H1 (cell line): ENCODE data around the gene KRT80. TPM values are rescaled to one million over a fixed set of nuclear protein-coding genes. Genes with fewer than 3 reads are reported as not detected.

ENCODE experiments used
- BRCA1 ChIP-seq: IDR thresholded peaks from 2 replicates; pipeline ENCODE4 v1.6.1; 2012; ENCODE audit warnings: low read depth, low read length, improper control_type of control experiment
- CHD1 ChIP-seq: IDR thresholded peaks from 2 replicates; pipeline ENCODE4 v1.6.1; 2012; ENCODE audit warnings: low read depth, low read length, improper control_type of control experiment
- PHF8 ChIP-seq: fragments of 200-600 bp; sonication (generic); conservative IDR thresholded peaks from 2 replicates; pipeline ENCODE4 v1.7.1; 2012; ENCODE audit warnings: low read depth, mild to moderate bottlenecking, inconsistent platforms, low read length, moderate library complexity
- RBBP5 ChIP-seq: IDR thresholded peaks from 2 replicates; pipeline ENCODE4 v1.7.1; 2012; ENCODE audit warnings: low read depth, mild to moderate bottlenecking, inconsistent platforms, low read length, moderate library complexity, borderline replicate concordance
- RXRA ChIP-seq: IDR thresholded peaks from 2 replicates; pipeline ENCODE4 v1.6.1; 2011; ENCODE audit warnings: low read depth, mild to moderate bottlenecking, low read length, moderate library complexity; ENCODE audit not compliant: insufficient read depth
- polyA plus RNA-seq, 7 experiments: library from polyadenylated mRNA; depleted of rRNA in 3 of 7; stranded (reverse) in 5 of 7; unstranded in 2 of 7; fragments of >200 nt in 5 of 7; fragments of 200-250 nt in 2 of 7; gene quantifications; 1 replicate in 5 of 7; 2 replicates in 1 of 7; 4 replicates in 1 of 7; pipeline versions ENCODE4 v1.2.1 to v1.2.3, GENCODE V29; 2011 to 2013; ENCODE audit warnings: missing spikeins in 2 of 7, mixed read lengths in 2 of 7
- total RNA-seq: library from RNA; stranded (reverse); fragmentation: NEBNext Ultra II Directional; extraction: Animal tissue kit (Norgen Biotek cat#: 25700); gene quantifications from 2 replicates; pipeline ENCODE4 v1.2.1, GENCODE V29; 2021
- TF ChIP-seq, protein P1 (sequence below), 3 experiments: IDR thresholded peaks; 1 replicate in 2 of 3; 2 replicates in 1 of 3; pipeline versions ENCODE4 v1.5.1 to v1.6.1; 2011; ENCODE audit warnings: low read length in 3 of 3, mild to moderate bottlenecking in 3 of 3, inconsistent platforms in 2 of 3, low read depth in 1 of 3, moderate library complexity in 1 of 3; ENCODE audit not compliant: insufficient read depth in 1 of 3; ENCODE audit errors: control extremely low read depth in 1 of 3

Gene KRT80
- total and polyA plus RNA-seq, 2 of the 8 experiments (the other 6 are each of a cell fraction or from before 2014, with no cell fraction given) = 0.05 TPM; not detected in 1

GRCh38 chr12:52178984-52179383, 12.8 kb downstream of the KRT80 start (continued):
- TF ChIP-seq CHD1 (no peak), RXRA (no peak), PHF8 (no peak), BRCA1 (no peak), RBBP5 (no peak)
- TF ChIP-seq, protein P1, sequence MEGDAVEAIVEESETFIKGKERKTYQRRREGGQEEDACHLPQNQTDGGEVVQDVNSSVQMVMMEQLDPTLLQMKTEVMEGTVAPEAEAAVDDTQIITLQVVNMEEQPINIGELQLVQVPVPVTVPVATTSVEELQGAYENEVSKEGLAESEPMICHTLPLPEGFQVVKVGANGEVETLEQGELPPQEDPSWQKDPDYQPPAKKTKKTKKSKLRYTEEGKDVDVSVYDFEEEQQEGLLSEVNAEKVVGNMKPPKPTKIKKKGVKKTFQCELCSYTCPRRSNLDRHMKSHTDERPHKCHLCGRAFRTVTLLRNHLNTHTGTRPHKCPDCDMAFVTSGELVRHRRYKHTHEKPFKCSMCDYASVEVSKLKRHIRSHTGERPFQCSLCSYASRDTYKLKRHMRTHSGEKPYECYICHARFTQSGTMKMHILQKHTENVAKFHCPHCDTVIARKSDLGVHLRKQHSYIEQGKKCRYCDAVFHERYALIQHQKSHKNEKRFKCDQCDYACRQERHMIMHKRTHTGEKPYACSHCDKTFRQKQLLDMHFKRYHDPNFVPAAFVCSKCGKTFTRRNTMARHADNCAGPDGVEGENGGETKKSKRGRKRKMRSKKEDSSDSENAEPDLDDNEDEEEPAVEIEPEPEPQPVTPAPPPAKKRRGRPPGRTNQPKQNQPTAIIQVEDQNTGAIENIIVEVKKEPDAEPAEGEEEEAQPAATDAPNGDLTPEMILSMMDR (IDR thresholded peaks at IDR 0.05; ENCODE audit: control extremely low read depth in 1 of 3, insufficient read depth in 1 of 3, low read depth in 1 of 3, low read length in 3 of 3) = no peak
